NT2/D1 (cell line): ENCODE data around the gene PPM1F.

Experiments used
- SUZ12 ChIP-seq: IDR thresholded peaks from 2 replicates; pipeline ENCODE4 v1.6.1; 2011; ENCODE audit not compliant: insufficient read length, insufficient read depth; ENCODE audit errors: extremely low read depth
- YY1 ChIP-seq: IDR thresholded peaks from 2 replicates; pipeline ENCODE4 v1.6.1; 2011; ENCODE audit not compliant: insufficient read length, insufficient read depth

DNA sequence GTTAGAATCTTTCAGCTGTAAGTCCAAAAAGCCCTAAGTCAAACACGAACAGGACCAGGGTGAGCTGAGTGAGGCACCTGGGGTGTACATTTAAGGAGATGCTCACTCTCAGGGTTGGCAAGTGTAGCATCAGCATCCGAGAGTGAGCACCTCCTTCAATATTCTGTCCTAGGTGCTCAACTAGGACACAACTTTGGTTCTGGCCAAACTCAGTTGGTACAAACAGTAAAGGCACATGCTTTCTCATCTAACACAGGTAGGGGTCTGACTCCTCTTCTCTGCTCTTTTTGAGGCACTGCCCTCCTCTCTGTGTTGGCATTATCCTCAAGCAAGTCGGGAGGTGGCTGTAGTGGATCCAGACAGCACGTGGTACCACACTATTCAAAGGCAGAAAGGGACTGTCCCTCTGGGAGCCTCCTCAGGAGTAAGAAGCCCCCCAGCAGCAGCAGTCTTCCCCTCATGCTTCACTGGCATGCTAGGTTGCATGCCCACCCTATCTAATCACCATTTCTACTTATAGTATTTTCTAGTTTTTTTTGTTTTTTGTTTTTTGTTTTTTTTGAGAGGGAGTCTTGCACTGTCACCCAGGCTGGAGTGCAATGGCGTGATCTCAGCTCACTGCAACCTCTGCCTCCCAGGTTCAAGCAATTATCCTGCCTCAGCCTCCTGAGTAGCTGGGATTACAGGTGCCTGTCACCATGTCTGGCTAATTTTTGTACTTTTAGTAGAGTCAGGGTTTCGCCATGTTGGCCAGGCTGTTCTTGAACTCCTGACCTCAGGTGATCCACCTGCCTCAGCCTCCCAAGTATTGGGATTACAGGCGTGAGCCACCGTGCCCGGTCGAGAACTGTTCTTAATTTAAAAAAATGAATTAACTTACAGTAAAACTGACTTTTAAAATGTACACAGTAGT is 70.6 kb downstream of the PPM1F start:
- TF ChIP-seq YY1, result no peak
- TF ChIP-seq SUZ12, result no peak
